Activated T-cell treated with anti-CD3 and anti-CD28 coated beads for 48 hours (primary cell): ENCODE results near the gene C1QTNF9B.
"Not testable (repeated sequence)": the region's sequence is repeated elsewhere in the genome, so short reads cannot be mapped to it uniquely, and the experiment has no call there.

Experiments
- DNase-seq: peaks from one replicate; pipeline ENCODE4 v3.0.0-alpha.2; 2020; ENCODE audit warnings: low read depth

C1QTNF9B gene

GRCh38 chr13:23897452-23897919 is at the start of gene C1QTNF9B:
Gene C1QTNF9B (minus strand): TSS chr13:23897502.
- not testable (repeated sequence) for DNase-seq

DNA sequence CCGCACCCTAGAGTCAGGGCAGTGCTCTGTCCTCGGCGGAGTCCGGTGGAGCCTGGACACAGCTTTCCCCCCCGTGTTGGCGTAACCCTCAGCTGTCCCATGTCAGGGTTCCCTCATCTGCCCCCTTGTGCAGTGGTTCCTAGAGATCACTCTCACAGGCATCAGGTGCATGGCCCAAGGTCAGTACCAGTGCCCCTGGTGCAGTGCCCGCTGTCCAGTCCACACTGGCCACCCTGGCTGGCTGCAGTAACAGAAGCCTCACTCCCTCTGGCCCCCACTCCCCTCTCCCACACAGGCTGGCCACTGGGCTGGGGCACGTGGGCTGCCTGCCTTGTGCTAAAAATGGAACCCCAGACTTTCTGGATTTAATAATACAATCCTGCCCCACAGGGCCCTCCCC is 49.6 kb upstream of the C1QTNF9B start:
- DNase-seq, result no peak

DNA sequence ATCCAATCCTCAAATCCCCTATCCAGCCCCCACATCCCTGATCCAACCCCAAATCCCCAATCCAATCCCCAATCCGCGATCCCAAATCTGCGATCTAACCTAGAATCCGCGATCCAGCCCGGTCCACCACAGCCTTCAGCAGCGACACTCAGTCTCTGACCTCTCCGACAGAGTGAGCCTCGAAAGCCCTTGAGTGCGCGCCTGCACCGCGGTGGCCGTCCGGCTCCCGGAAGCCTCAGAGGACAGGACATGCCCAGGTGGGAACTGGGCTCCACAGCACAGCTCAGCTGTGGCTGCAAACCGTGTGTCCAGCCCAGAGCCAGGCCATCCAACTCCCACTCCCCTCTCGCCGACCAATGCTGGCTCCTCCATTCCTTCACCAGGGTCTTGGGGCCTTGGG is 48.8 kb upstream of the C1QTNF9B start:
- no peak for DNase-seq

- DNase-seq, result no peak
Measured at GRCh38 chr13:23945612-23946011, 48.3 kb upstream of the C1QTNF9B start.

DNA sequence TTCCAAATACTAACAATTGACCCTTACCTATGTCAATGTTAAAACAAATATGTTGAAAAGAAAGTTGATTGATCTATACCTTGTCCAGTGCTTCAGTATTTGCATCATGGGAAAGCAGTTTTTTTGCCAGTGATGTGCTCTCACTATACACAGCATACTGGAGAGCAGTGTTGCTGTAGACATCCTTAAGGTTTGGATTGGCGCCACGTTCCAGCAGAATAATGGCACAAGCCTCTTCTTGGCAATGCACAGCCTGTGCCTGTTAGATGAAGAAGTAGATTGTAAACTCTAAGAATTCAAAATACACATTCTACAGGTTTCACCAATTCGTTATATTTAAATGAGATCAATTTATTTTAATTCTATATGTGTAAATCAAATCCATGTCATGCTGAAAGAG is 43.9 kb upstream of the C1QTNF9B start:
- no peak for DNase-seq

DNA sequence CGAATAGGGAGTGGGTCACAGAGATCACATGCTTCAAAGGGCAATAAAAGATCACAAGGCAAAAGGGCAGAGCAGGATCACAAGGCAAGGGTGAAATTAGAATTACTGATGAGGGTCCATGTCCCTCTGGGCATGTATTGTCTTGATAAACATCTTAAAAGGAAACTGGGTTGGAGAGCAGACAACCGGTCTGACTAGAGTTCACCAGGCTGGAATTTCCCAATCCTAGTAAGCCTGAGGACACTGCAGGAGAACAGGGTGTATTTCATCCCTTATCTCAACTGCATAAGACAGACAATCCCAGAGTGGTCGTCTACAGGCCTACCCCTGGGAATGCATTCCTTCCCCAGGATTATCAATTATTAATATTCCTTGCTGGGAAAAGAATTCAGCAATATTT is 42.4 kb upstream of the C1QTNF9B start:
- not testable (repeated sequence) for DNase-seq

GRCh38 chr13:23934520-23934919 is 37.2 kb upstream of the C1QTNF9B start:
- no peak for DNase-seq

GRCh38 chr13:23928985-23929384 is 31.7 kb upstream of the C1QTNF9B start:
- no peak for DNase-seq

GRCh38 chr13:23923031-23923430 is 25.7 kb upstream of the C1QTNF9B start:
- no peak for DNase-seq

GRCh38 chr13:23922005-23922932 is 25.0 kb upstream of the C1QTNF9B start:
- DNase-seq, result no peak

GRCh38 chr13:23921451-23921888 is 24.2 kb upstream of the C1QTNF9B start:
- DNase-seq, result no peak

DNA sequence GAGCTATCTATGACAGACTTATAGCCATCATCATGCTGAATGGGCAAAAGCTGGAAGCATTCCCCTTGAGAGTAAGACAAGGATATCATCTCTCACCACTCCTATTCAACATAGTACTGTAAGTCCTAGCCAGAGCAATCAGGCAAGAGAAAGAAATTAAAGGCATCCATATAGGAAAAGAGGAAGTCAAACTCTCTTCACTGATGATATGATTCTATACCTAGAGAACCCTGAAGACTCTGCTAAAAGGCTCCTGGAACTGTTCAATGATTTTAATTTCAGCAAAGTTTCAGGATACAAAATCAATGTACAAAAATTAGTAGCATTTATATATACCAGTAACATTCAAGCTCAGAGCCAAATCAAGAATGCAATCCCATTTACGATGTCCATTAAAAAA is 21.7 kb upstream of the C1QTNF9B start:
- DNase-seq, result no peak

DNA sequence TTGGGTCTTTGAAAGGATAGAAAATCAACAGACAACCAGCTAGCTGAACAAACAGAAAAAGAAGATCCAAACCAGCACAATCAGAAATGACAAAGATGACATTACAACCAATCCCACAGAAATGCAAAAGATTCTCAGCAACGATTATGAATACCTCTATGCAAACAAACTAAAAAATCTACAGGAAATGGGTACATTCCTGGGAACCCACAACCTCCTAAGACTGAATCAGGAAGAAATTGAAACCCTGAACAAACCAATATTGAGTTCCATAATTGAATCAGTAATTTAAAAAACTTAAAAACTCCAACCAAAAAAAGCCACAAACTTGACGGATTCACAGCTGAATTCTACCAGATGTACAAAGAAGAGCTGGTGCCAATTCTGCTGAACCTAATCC is 20.9 kb upstream of the C1QTNF9B start:
- DNase-seq, result no peak

- DNase-seq, result no peak
Measured at GRCh38 chr13:23915308-23915707, 18.0 kb upstream of the C1QTNF9B start.

- DNase-seq, result no peak
Measured at GRCh38 chr13:23912469-23912868, 15.2 kb upstream of the C1QTNF9B start.

DNA sequence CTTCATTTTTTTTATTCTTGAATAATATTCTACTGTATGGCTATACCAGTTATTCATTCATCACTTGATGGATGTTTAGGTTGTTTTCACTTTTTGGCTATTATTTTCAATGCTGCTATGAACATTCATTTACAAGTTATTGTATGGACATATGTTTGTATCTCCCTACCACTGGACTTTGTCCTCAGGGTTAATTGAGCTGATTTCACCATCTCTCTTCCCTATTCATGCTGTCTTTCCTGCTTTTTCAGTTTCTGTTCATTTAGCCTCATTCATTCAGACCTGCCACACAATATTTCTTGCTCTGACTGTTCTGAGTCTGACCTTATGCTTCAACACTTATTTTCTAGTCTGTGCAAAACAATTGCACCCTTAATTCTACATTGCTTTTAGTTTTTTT is 12.3 kb upstream of the C1QTNF9B start:
- no peak for DNase-seq

DNA sequence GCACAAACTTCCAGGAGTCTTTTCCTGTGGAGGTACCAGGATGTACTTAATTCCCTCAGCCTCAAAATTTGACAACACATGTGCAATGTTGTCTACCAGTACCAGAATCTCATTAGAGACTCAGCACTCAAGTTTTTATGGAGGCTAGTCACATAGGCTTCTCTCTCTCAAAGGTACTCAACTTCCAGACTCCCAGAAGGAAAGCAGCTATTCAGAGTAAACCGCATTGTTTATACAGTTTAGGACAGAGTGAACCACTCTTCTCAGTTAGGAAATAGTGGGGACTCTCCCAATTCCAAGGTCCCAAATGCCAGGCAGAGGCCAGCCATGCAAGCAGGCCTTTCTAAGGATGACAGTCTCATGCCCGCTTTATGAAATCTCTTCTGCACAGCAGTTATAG is 8.5 kb upstream of the C1QTNF9B start:
- DNase-seq, result no peak

- no peak for DNase-seq
Measured at GRCh38 chr13:23903906-23904280, 6.6 kb upstream of the C1QTNF9B start.

GRCh38 chr13:23902975-23903905 is 5.9 kb upstream of the C1QTNF9B start:
- no peak for DNase-seq

- DNase-seq, result no peak
Measured at GRCh38 chr13:23901365-23901764, 4.1 kb upstream of the C1QTNF9B start.

GRCh38 chr13:23899555-23899954 is 2.3 kb upstream of the C1QTNF9B start:
- no peak for DNase-seq

- DNase-seq, result no peak
Measured at GRCh38 chr13:23898101-23898500, 799 bp upstream of the C1QTNF9B start.

- not testable (repeated sequence) for DNase-seq
Measured at GRCh38 chr13:23894746-23895145, 2.6 kb downstream of the C1QTNF9B start.
